ENCODE results near the gene AP3B2. TPM values are rescaled to one million over a fixed set of nuclear protein-coding genes. Genes with fewer than 3 reads are reported as not detected.
"Not testable (repeated sequence)": the region's sequence is repeated elsewhere in the genome, so short reads cannot be mapped to it uniquely, and the experiment has no call there.

AP3B2 gene
- total RNA-seq, 2 donors from 2014 or later = 0.18 to 1.4 TPM

- Mint-ChIP-seq H3K36me3 (no peaks in the 10 kb centered on the region), H3K27ac (no peak overlapping the region), H3K9me3 (no peaks in the 10 kb centered on the region)
- ATAC-seq = no peak
- DNase-seq (ENCODE audit: low spot score in 2 of 2) = no peak
Observed at GRCh38 chr15:82662641-82663040, 47.0 kb downstream of the AP3B2 start.

GRCh38 chr15:82660378-82660777, 49.3 kb downstream of the AP3B2 start:
- DNase-seq (ENCODE audit: low spot score in 2 of 2) (no peak), ATAC-seq (no peak)
- no peaks in the 10 kb centered on the region for H3K36me3 Mint-ChIP-seq
- H3K27ac Mint-ChIP-seq = no peak overlapping the region
- H3K9me3 Mint-ChIP-seq = no peaks in the 10 kb centered on the region

GRCh38 chr15:82656641-82657266, 52.9 kb downstream of the AP3B2 start:
- Mint-ChIP-seq H3K36me3 (no peaks in the 10 kb centered on the region), H3K9me3 (no peaks in the 10 kb centered on the region), H3K27ac (no peak overlapping the region)
- DNase-seq (ENCODE audit: low spot score in 2 of 2) (no peak), ATAC-seq (no peak)

GRCh38 chr15:82655606-82656005, 54.1 kb downstream of the AP3B2 start:
- no peak overlapping the region for H3K27ac Mint-ChIP-seq
- no peaks in the 10 kb centered on the region for H3K36me3 Mint-ChIP-seq
- ATAC-seq (no peak), DNase-seq (ENCODE audit: low spot score in 2 of 2) (no peak)
- H3K9me3 Mint-ChIP-seq = no peaks in the 10 kb centered on the region

- no peaks in the 10 kb centered on the region for H3K36me3 Mint-ChIP-seq
- H3K9me3 Mint-ChIP-seq = no peaks in the 10 kb centered on the region
- DNase-seq (ENCODE audit: low spot score in 2 of 2) (no peak), ATAC-seq (no peak)
- no peak overlapping the region for H3K27ac Mint-ChIP-seq
Observed at GRCh38 chr15:82653483-82654168, 56.0 kb downstream of the AP3B2 start.

- no peak overlapping the region for H3K27ac Mint-ChIP-seq
- DNase-seq (ENCODE audit: low spot score in 2 of 2) = no peak
- no peaks in the 10 kb centered on the region for H3K9me3 Mint-ChIP-seq
- no peak for ATAC-seq
- H3K36me3 Mint-ChIP-seq = no peaks in the 10 kb centered on the region
Observed at GRCh38 chr15:82651708-82652107, 58.0 kb downstream of the AP3B2 start.

- Mint-ChIP-seq H3K9me3 (no peaks in the 10 kb centered on the region), H3K27ac (no peak overlapping the region), H3K36me3 (no peaks in the 10 kb centered on the region)
- DNase-seq (ENCODE audit: low spot score in 2 of 2) (no peak), ATAC-seq (no peak)
Observed at GRCh38 chr15:82650046-82650670, 59.5 kb downstream of the AP3B2 start.

GRCh38 chr15:82649226-82649999, 60.3 kb downstream of the AP3B2 start:
- no peak overlapping the region for H3K27ac Mint-ChIP-seq
- no peak for DNase-seq (ENCODE audit: low spot score in 2 of 2)
- ATAC-seq = no peak
- no peaks in the 10 kb centered on the region for H3K9me3 Mint-ChIP-seq
- H3K36me3 Mint-ChIP-seq = no peaks in the 10 kb centered on the region

GRCh38 chr15:82648257-82649103, 61.2 kb downstream of the AP3B2 start:
- H3K27ac Mint-ChIP-seq = no peak overlapping the region
- ATAC-seq = no peak
- H3K36me3 Mint-ChIP-seq = no peaks in the 10 kb centered on the region
- no peaks in the 10 kb centered on the region for H3K9me3 Mint-ChIP-seq
- DNase-seq (ENCODE audit: low spot score in 2 of 2) = no peak

- Mint-ChIP-seq H3K36me3 (no peaks in the 10 kb centered on the region), H3K9me3 (no peaks in the 10 kb centered on the region), H3K27ac (no peak overlapping the region)
- DNase-seq (ENCODE audit: low spot score in 2 of 2) (peak in 1 of 2 donors; percentile 10), ATAC-seq (peak; percentile 56 to 72)
Observed at GRCh38 chr15:82647835-82648256, 61.8 kb downstream of the AP3B2 start.

GRCh38 chr15:82647045-82647834, 62.4 kb downstream of the AP3B2 start, which contains the start of gene CPEB1:
Gene CPEB1 (minus strand): TSS chr15:82647363. CDS start chr15:82628459, 18,904 bp downstream.
- peak in 1 of 2 donors; percentile 6 for DNase-seq (ENCODE audit: low spot score in 2 of 2)
- no peaks in the 10 kb centered on the region for H3K9me3 Mint-ChIP-seq
- no peaks in the 10 kb centered on the region for H3K36me3 Mint-ChIP-seq
- H3K27ac Mint-ChIP-seq = no peak within 1 kb of the TSS
- peak; percentile 68 to 72 for ATAC-seq

- DNase-seq (ENCODE audit: low spot score in 2 of 2) (no peak), ATAC-seq (no peak)
- Mint-ChIP-seq H3K27ac (no peak overlapping the region), H3K36me3 (no peaks in the 10 kb centered on the region), H3K9me3 (no peaks in the 10 kb centered on the region)
Observed at GRCh38 chr15:82646250-82647044, 63.2 kb downstream of the AP3B2 start.

- DNase-seq (ENCODE audit: low spot score in 2 of 2); ATAC-seq; H3K9me3 Mint-ChIP-seq; H3K27ac Mint-ChIP-seq; H3K36me3 Mint-ChIP-seq: not testable (repeated sequence)
Observed at GRCh38 chr15:82644967-82645852, 64.5 kb downstream of the AP3B2 start.

GRCh38 chr15:82643992-82644391, 65.7 kb downstream of the AP3B2 start:
- Mint-ChIP-seq H3K9me3 (no peaks in the 10 kb centered on the region), H3K27ac (no peak overlapping the region), H3K36me3 (no peaks in the 10 kb centered on the region)
- DNase-seq (ENCODE audit: low spot score in 2 of 2) (no peak), ATAC-seq (no peak)
